ENCODE results near the gene FOXP1. TPM values are rescaled to one million over a fixed set of nuclear protein-coding genes. Genes with fewer than 3 reads are reported as not detected.

The FOXP1 gene
- total and polyA plus RNA-seq, 2 of the 13 experiments (the other 11 are each of a cell fraction or from before 2014, with no cell fraction given) = 40.4 to 59.0 TPM

- H3K9ac ChIP-seq (ENCODE audit: insufficient read depth, low read depth, low read length) = no peak overlapping the region
- FAIRE-seq (no peak), ATAC-seq (no peak), DNase-seq (ENCODE audit: low spot score) (no peak)
- H3K79me2 ChIP-seq (ENCODE audit: insufficient read depth, low read length) = peaks cover 51% of the 10 kb centered on the region
- H2AFZ ChIP-seq (ENCODE audit: low read length) = no peak overlapping the region
- H3K4me1 ChIP-seq (ENCODE audit: insufficient read depth, low read length) = peaks cover 49% of the 10 kb centered on the region
- no peak overlapping the region for H3K4me3 ChIP-seq (replicated peaks in 1 of 3; ENCODE audit: insufficient read depth in 1 of 3, low read depth in 2 of 3, low read length in 3 of 3)
- ChIA-PET CTCF (ENCODE audit: low intra/inter-chr PET ratio, low total read pairs) (no interaction called here), POLR2A (no interaction called here)
- BruUV-seq (replicated peaks) = no TSS peak
- H3K9me3 ChIP-seq (ENCODE audit: low read length) = no peaks in the 10 kb centered on the region
- no peaks in the 10 kb centered on the region for H3K27me3 ChIP-seq (ENCODE audit: control insufficient read depth in 1 of 2, insufficient read depth in 2 of 2, low read length in 2 of 2)
- TF ChIP-seq LRRFIP1 (CRISPR knock-in tag; conservative IDR thresholded peaks at IDR 0.05) = no peak
- no peak for TF ChIP-seq ZNF510 (CRISPR knock-in tag; IDR thresholded peaks at IDR 0.05; ENCODE audit: low read depth)
- TF ChIP-seq MLLT10 (CRISPR knock-in tag; IDR thresholded peaks at IDR 0.05) = no peak
- no peak for TF ChIP-seq ZNF709 (CRISPR knock-in tag; IDR thresholded peaks at IDR 0.05)
- TF ChIP-seq RNF2 (conservative IDR thresholded peaks at IDR 0.05; ENCODE audit: low read depth) = no peak
- TF ChIP-seq TAF1 (CRISPR knock-in tag; IDR thresholded peaks at IDR 0.05) = no peak
- TF ChIP-seq TFDP2 (CRISPR knock-in tag; IDR thresholded peaks at IDR 0.05) = no peak
- TF ChIP-seq SMAD9 (CRISPR knock-in tag; IDR thresholded peaks at IDR 0.05) = no peak
- no peak for TF ChIP-seq PAWR (CRISPR knock-in tag; IDR thresholded peaks at IDR 0.05; ENCODE audit: borderline replicate concordance)
- TF ChIP-seq ZNF496 (CRISPR knock-in tag; IDR thresholded peaks at IDR 0.05; ENCODE audit: insufficient replicate concordance) = no peak
- no peak overlapping the region for H3K4me2 ChIP-seq (ENCODE audit: low read depth, low read length)
- no peak overlapping the region for H3K27ac ChIP-seq (ENCODE audit: extremely low read length, insufficient read depth, low read length)
- peaks cover 34% of the 10 kb centered on the region for H4K20me1 ChIP-seq (ENCODE audit: insufficient read depth, low read length)
- intact Hi-C loops (cut with micrococcal nuclease; ENCODE audit: unreplicated experiment) = loop anchor here (10.0 kb wide), 1 partner anchor 128 kb away; the partner anchor contains the start of gene FOXP1
- in situ Hi-C loops (cut with HindIII; ENCODE audit: extremely low pct_ligation_motif_present, low pct_unique_long_range_greater_than_20kb) = no loop called here
- 95% methylated on average over 1 of the region's 1 CpG for WGBS (ENCODE audit: low lambda C conversion rate)
- no peaks in the 10 kb centered on the region; a peak in 1 of 5 replicates for H3K36me3 ChIP-seq (replicated peaks in 1 of 2; ENCODE audit: control insufficient read depth in 1 of 2, insufficient read depth in 2 of 2, low read length in 2 of 2)
Observed at GRCh38 chr3:71456826-71457225, 126.7 kb downstream of the FOXP1 start.
